NCI-H2171 treated with DMSO at 0.1 percent for 48 hours (cell line): ENCODE measurements around the gene DPH1.
A peak's percentile ranks its signal among the peaks of the same experiment; 100 is the strongest.

ENCODE experiments used
- DNase-seq: peaks from one replicate; lab custom pipeline; 2025; lab: John Stamatoyannopoulos, UW

DPH1 gene

GRCh38 chr17:2082003-2082781, 52.2 kb downstream of the DPH1 start:
- DNase-seq: no peak

GRCh38 chr17:2083613-2084035, 53.7 kb downstream of the DPH1 start:
- DNase-seq: no peak

- no peak for DNase-seq
These were observed 54.2 kb downstream of the DPH1 start for GRCh38 chr17:2084036-2084765.

GRCh38 chr17:2084766-2085647, 55.1 kb downstream of the DPH1 start:
- no peak for DNase-seq

- no peak for DNase-seq
These were observed 55.6 kb downstream of the DPH1 start for GRCh38 chr17:2085648-2085949.

GRCh38 chr17:2086306-2086705, 56.4 kb downstream of the DPH1 start:
- DNase-seq: no peak

GRCh38 chr17:2087597-2088211, 57.8 kb downstream of the DPH1 start:
- no peak for DNase-seq

- DNase-seq: no peak
These were observed 59.1 kb downstream of the DPH1 start for GRCh38 chr17:2089021-2089422.

GRCh38 chr17:2090210-2090641, 60.3 kb downstream of the DPH1 start:
- no peak for DNase-seq

- DNase-seq: no peak
These were observed 61.0 kb downstream of the DPH1 start for GRCh38 chr17:2090804-2091534.

- no peak for DNase-seq
These were observed 62.3 kb downstream of the DPH1 start for GRCh38 chr17:2092253-2092652.

GRCh38 chr17:2093349-2093748, 63.4 kb downstream of the DPH1 start:
- DNase-seq: peak; percentile 58
